Activated effector memory CD4-positive, alpha-beta T cell treated with Interleukin-2 at 50 U/mL for 16 hours (primary cell): ENCODE results near the gene ZNF205.
"Not testable (repeated sequence)": the region's sequence is repeated elsewhere in the genome, so short reads cannot be mapped to it uniquely, and the experiment has no call there.

Experiments used
- DNase-seq: peaks from one replicate; pipeline ENCODE4 v3.0.0-alpha.2; 2020

ZNF205 gene

DNA sequence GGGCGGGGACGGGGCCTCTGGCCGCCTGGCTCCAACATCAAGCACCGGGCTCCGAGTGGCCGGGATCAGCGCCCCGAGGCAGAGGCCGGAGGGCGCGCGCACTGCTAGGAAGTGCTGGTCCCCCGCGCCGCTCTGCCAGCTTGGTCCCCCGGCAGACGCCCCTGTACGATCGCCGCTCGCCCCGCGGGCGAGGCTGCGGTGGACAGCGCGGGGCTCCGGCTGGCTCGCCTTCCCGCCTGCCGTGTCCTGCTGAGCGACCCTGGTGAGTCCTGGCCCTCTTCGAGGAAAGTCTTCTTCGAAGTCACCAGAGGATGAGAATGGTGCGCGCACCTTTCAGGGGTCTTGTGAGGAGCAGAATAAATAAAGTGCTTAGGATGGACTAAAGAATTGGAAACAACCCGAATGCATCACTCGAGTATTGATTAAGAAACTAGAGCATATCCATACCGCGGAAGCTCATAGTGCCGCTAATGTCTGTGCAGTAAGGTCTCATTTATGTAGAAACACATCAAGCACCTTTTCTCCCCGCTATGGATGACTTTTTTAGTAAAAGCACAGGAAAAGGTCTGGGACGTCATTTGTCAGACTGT, 22.8 kb downstream of the ZNF205 start:
- DNase-seq = no peak

DNA sequence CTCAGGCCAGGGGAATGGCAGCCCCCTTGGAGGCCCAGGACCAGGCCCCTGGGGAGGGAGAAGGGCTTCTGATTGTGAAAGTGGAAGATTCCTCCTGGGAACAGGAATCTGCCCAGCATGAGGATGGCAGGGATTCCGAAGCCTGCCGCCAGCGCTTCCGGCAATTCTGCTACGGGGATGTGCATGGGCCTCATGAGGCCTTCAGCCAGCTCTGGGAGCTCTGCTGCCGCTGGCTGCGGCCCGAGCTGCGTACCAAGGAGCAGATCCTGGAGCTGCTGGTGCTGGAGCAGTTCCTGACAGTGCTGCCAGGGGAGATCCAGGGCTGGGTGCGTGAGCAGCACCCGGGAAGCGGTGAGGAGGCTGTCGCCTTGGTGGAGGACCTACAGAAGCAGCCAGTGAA, 24.9 kb downstream of the ZNF205 start:
- no peak for DNase-seq

DNA sequence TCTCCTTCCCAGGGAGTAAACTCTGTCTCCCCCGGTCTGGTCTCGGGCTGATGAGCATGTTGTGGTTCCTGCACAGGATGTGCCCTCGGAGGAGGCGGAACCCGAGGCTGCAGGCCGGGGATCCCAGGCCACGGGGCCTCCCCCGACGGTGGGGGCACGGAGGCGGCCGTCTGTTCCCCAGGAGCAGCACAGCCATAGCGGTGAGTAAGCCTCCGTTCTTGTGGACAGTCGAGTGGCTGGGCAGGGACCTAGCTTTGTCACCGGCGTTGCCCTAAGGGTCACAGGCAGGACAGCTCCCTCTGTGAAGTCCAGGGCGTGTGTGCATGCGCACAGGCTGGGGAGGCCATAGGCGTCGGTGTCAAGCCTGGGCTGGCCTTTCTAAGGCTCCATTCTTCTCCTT, 26.0 kb downstream of the ZNF205 start:
- DNase-seq = no peak

DNA sequence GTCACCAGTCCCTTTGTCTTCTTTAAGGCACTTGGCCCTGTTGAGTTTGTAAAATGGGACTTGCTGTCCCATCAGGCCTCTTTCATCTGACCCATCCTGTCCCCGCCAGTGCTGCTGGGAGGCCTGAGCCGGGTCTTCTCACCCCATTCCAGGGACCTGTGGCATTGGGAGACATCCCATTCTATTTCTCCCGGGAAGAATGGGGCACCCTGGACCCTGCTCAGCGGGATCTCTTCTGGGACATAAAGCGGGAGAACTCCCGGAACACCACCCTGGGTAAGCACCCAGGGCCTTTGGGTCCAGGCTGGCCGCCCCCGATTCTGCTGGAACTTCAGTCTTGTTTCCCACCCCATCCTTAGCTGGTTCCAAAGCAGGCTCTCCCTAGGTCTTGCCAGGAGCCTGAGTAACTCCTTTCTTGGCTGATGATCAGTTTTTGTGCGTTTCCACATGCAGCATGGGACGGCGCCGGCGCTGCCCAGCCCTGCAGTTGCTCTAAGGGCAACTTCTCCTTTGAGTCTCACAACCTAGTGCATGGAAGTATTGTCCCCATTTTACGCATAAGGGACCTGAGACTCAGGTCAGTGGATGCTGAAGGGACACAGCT, 26.5 kb downstream of the ZNF205 start:
- no peak for DNase-seq

DNA sequence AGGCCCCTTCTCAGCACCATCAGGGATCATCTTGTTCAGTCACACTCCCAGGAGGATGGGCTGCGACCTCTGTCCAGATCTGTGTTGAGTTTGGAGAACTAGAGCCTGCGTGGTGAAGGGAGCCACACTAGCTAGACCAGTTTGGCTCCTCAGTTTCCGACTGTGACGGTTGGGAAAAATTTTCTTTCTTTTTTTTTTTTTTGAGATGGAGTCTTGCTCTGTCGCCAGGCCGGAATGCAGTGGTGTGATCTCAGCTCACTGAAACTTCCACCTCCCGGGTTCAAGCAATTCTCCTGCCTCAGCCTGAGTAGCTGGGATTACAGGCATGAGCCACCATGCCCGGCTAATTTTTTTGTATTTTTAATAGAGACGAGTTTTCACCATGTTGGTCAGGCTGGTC, 27.2 kb downstream of the ZNF205 start:
- not testable (repeated sequence) for DNase-seq

DNA sequence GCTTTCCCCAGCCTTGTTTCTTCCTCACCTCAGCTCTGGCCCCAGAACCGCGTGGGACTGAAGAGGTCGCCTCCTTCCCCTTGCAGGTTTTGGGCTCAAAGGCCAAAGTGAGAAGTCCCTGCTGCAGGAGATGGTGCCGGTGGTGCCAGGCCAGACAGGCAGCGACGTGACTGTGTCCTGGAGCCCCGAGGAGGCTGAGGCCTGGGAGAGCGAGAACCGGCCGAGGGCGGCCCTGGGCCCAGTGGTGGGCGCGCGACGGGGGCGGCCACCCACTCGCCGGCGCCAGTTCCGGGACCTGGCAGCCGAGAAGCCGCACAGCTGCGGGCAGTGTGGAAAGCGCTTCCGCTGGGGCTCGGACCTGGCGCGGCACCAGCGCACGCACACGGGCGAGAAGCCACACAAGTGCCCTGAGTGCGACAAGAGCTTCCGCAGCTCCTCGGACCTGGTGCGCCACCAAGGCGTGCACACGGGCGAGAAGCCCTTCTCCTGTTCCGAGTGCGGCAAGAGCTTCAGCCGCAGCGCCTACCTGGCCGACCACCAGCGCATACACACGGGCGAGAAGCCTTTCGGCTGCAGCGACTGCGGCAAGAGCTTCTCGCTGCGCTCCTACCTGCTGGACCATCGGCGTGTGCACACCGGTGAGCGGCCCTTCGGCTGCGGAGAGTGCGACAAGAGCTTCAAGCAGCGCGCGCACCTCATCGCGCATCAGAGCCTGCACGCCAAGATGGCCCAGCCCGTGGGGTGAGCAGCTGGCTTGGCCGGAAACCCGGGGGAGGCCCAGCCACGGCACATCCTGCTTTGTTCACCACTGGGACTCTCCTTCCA, 28.4 kb downstream of the ZNF205 start:
- DNase-seq = no peak

DNA sequence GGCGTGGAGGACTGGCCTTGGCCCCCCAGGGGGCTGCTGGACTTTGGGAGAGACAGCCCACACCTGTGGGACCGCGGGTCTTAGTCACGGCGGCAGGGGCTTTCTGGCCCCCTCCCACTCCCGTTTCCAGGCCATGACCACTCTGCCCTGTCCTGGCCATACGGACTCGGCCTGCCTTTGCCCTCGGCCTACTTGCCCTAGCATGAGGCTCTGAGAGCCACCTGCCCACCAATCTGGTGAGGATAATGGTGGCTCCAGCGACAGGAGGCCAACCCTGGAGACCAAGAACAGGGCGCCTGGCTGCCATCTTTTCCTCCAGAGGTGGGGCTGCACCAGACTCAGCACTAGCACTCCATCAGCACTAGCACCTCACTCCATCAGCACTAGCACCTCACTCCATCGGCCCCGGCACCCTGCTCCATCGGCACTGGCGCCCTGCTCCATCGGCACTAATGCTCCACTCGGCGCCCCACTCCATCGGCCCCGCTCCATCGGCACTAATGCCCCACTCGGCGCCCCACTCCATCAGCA, 29.5 kb downstream of the ZNF205 start:
- no peak for DNase-seq

DNA sequence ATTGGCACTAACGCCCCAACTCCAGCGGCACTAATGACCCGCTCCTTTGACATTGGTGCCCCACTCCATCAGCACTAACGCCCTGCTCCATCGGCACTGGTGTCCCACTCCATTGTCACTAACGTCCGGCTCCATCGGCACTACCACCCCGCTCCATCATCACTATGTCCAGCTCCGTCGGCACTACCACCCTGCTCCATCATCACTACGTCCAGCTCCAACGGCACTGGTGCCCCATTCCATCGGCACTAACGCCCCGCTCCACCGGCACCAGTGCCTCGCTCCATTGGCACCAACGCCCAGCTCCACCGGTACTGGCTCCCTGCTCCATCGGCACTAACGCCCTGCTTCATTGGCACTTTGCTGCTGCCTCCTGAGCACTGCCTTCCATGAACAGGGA, 29.9 kb downstream of the ZNF205 start:
- DNase-seq = no peak

DNA sequence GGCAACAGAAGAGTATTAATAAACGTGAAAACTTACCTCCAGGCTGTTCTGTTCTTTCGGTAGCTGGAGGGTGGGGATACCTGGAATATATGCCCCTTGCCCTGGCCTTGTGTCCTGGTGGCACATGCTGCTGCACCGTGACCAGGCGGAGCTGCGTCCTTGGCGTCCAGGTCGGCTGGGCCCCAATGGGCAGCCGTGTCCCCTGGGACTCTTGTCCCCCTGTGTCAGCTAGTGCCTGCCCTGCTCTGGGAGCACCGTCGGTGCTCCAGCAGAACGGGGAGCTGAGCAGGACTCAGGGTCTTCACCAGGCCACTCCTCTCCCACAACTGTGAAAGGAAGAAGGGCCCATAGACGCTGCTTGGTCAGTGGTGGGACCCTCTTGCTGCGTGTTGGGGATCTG, 30.4 kb downstream of the ZNF205 start:
- no peak for DNase-seq

DNA sequence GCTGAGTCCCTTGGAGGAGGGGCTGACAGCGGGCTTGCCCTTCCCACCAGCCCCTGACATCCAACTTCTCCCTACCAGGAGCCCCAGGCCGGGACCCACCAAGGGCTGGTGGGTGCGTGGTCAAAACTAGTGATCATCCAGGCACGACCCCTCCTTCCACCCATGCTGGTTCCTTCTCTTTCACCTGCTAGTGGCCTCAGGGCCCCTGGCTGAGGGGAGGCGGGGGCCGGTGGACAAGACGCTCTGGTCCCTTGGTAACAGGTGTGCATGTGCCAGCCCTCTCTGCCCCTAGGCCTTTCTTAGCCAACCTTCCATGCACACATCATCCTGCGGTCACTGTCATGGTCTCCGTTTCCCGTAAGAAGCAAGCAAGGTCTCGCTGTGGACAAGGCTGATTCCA, 30.8 kb downstream of the ZNF205 start:
- no peak for DNase-seq

DNA sequence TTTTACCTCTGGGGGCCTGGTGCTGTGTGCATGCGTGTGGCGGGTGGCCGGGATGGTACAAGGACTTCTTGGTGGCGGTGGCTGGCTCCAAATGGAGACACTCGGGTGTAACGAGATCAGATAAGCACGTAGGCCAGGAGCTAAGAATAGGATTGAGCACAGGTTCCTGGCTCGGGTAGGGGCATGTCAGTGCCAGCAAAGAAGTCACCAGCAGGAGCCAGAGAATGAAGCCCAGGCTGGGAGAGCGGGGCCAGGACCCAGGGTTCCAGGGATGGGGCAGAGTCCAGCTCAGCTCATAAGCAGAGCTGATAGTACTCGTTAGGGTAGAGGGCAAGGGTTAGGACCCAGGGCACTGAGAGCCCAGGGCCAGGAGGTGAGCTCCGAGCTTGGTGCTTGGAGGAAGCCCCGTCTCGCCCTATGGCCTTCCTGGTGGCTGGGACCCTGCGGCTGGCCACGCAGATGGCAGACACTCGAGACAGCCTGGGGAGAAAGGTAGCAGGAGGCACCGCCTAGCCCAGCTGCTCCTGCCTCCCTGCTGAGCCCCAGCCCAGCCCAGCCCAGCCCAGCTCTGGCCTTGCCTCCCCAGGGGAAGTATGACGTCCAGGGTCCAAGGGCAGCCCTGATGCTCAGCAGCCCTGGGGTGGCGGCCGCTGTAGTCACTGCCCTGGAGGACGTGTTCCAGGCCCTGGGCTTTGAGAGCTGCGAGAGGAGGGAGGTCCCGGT, 31.4 kb downstream of the ZNF205 start:
- no peak for DNase-seq

DNA sequence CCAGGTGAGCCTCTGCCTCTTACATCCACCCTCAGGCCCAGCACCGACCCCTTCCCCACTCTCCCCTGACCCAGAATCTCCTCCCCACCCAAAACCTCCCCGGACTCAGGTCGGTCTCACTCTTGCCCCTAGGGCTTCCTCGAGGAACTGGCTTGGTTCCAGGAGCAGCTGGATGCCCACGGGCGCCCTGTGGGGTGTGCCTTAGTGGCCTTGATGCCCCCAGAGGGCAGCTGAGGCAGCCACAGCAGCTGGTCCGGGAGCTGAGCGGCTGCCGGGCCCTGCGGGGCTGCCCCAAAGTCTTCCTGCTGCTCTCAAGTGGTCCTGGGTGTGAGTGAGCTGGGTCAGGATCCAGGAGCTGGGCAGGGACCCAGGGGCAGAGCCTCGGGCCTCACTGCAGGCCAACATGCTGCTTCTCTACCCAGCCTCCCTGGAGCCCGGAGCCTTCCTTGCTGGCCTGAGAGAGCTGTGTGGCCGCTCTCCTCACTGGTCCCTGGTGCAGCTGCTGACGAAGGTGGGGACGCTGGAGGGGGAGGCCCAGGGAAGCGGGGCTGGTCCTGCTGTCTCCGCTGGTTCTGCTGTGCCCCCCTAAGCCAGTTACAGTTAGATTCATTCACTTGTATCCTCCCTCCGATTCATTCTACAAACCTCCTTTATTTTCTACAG, 32.1 kb downstream of the ZNF205 start:
- no peak for DNase-seq

DNA sequence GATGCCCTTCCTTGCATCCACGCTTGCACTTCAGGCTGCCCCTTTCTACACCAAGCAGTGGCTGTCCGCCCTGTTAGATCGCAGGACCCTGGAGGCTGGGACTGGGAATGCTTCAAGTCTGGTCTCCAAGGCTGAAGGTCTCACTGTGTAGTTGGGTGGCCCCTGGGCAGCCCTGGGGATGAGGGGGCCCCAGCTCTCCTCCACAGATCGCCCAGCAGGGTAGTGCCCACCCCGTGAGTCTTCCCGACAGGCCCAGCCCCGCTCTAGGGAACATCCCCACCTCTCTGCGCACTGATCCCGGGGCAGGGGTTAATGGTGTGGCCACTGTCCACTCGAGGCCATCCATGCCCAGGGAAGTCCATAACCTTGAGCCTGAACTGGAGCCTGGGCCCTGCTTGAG, 32.8 kb downstream of the ZNF205 start:
- DNase-seq = no peak

DNA sequence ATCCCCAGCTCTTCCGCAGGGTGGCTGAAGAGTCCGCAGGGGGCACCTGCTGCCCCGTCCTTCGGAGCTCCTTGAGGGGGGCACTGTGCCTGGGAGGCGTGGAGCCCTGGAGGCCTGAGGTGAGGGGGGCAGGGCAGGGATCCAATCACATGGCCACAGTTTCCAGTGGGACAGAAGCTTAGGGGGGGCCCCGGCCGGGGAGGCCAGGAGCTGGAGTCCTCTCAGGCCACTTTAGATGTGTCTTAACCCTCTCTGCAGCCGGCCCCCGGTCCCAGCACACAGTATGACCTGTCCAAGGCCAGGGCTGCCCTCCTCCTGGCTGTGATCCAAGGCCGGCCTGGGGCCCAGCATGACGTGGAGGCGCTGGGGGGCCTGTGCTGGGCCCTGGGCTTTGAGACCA, 33.3 kb downstream of the ZNF205 start:
- DNase-seq = no peak

DNA sequence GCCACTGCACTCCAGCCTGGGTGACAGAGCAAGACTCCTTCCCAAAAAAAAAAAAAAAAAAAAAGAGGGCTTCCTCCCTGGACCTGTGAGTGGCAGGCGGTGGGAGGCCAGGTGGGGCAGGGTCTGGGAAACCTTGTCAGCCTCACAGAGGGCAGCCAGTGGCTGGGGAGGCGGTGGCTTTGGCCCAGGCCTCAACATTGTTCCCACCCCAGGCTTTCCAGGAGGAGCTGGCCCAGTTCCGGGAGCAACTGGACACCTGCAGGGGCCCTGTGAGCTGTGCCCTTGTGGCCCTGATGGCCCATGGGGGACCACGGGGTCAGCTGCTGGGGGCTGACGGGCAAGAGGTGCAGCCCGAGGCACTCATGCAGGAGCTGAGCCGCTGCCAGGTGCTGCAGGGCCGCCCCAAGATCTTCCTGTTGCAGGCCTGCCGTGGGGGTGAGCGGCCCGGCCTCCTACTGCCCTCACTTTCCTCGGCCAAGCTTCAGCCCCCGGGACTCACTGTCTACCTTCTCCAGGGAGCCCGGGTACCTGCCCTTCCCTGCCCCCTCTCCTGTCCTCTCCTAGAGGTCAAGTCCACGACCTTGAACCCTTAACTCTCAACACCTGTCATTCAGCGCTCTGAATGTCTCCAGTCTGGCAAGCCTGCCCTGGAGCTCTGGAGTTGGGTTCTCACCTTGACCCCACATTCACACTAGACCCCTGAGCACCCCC, 34.8 kb downstream of the ZNF205 start:
- no peak for DNase-seq

DNA sequence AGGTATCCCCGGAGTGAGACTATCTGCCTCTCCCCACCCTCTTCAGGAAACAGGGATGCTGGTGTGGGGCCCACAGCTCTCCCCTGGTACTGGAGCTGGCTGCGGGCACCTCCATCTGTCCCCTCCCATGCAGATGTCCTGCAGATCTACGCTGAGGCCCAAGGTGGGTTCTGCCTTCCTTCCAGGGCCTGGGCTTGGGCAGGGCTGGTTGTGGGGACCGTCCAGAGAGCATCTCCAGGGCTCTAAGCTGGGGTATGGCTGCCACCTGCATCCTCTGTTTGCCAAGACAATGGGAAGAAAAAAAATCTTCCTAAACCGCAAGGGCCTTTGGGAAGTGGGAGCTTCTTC, 35.3 kb downstream of the ZNF205 start:
- DNase-seq = no peak

DNA sequence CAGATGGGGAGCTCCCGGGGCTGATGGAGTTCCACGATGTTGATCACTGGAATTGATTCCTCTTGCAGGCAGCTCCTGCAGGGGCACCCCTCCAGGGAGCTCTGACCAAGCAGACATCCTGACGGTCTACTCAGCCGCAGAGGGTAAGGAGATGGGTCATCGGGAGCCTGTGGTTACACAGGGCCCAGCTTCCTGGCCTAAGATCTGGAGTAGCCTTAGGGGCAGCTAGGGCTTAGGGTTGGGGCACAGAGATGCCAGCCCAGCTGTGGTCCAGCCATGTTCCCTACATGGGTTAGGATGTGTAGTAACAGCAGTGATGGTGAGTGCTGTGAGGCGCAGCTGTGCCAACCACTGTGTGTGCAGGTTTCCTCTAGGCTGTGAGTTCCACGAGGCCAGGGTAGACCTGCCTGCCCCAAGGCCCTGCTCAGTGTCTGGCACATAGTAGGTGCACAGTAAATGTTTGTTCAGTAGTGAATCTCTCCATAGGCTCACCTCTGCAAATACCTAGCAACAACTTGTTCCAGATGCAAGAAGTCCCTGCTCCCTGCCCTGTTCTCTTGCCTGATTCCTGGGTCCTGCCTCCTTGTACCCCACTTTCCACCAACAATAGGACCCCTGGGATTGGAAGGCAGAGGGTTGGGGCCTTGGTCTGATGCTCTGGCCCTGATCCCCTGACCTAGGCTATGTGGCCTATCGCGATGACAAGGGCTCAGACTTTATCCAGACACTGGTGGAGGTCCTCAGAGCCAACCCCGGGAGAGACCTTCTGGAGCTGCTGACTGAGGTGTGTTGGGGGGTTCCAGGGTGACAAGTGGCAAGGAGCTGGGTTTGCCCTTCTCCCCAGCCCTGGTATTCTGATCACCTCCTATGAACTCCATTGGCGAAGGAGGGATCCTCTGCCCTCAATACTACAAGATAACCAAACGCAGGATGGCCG, 36.1 kb downstream of the ZNF205 start:
- no peak for DNase-seq

DNA sequence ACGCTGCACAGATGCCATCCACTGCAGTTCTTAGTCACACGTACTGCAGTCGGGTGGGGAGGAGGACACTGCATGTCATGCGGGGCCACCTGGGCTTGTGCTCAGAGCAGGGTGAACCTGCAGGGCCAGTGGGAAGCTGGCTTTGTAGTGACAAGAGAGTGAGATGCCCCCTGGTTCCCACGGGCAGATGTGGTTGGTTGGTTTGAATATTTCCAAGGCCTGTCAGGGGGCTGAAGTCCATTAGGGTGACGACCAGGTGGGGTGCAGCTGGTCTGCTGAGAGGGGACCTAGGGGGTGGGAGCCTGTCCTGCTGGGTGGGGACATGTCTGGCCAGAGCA, 36.8 kb downstream of the ZNF205 start:
- DNase-seq = no peak

DNA sequence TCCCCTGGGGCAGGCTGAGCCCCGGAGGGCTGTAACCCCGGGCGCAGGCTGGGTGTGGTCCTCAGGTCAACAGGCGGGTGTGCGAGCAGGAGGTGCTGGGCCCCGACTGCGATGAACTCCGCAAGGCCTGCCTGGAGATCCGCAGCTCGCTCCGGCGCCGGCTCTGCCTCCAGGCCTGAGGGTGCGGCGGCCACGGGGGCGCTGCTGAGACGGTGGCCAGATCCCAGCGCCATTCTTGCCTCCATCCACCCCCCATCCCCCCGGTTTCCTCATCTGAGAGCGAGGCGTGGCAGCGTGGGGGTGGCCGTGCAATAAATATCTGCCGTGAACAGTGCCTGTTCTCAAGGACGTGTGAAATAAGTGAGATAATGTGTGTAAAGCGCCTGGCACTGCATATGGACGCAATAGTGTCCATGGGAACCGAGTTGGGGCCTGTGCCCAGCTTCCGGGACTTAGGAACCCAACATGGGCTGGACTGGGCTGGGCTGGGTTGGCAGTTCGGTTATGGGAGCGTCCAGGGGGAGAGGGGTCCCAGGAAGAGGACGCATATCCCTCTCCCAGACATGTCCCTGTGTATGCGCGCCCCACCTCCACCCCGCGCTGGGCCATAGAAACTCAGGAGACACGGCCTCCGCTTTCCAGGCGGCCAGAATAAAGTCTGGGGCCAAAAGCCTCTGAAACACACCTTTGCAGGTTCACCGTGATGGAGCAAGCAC, 37.4 kb downstream of the ZNF205 start:
- peak; percentile 32 for DNase-seq

DNA sequence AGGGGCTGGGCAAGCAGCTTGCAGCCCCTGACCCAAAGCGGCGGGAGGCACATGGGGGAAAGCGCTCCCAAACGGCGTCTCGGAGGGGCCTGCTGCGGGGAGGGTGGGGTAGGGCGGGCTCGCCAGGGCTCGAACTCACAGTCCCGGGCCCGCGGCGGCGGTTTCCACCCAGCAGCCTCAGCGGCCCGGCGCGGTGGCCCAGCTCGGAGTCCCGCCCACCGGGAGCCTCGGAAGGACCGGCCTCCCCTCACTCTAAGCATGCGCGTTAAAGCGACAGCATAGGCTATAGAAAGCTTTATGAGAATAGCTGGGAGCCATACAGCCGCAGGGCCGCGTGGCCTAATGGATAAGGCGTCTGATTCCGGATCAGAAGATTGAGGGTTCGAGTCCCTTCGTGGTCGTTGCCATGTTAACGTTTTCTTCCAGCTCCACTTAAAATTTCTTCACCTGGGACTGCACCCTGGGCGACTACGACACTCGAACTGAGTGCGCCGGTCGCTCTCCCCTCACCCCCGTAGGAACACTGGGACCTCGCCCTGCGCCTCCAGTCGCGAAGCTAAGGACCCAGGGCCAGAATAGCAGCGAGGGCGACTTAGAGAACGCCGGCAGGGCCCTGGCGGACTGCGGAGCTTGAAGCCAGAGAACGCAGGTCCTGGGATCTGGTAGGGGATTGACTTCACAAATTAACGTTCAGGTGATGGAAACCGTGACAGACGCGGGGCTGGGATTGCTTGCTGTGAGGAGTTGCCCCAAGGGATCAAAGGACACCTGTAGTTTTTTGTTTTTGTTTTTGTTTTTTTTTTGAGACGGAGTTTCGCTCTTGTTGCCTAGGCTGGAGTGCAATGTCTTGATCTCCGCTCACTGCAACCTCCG, 38.2 kb downstream of the ZNF205 start:
- peak; percentile 94 for DNase-seq
